ENCODE measurements around the gene NEMF. TPM values are rescaled to one million over a fixed set of nuclear protein-coding genes. Genes with fewer than 3 reads are reported as not detected.
A peak's percentile ranks its signal among the peaks of the same experiment; 100 is the strongest.

NEMF gene
- total and polyA plus RNA-seq, 3 experiments from 2014 or later = 48.9 to 71.9 (median 69.2) TPM

DNA sequence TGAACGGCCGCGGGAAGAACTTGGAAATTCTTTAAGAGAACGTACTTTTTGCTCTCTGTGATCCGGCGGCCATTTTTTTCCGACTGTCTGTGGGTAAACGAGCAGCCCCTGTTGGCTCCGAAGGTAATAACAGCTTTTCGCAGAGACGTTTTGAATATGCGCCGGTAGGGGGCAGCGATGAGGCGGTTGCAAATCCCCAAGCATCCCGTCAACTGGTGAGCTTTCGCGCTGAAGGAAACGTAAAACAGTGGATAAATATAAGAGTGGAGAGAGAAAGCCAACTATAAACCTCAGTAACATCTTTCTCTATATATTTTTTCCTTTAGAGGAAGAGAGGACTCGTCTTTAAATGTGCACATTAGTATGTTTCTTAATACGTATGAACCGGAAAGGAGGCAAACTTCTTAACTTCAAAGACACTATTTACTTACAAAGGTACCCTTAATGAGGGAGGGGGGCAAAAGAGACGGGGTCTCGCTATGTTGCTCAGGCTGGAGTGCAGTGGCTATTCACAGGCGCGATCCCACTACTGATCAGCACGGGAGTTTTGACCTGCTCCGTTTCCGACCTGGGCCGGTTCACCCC is 9.6 kb upstream of the NEMF start:
- H3K4me3 Mint-ChIP-seq = no peak overlapping the region
- ChIA-PET POLR2A (interaction anchor here (0.5 to 5.8 kb wide), 26 partner anchors 10 to 276 kb away, joined by 3 to 73 read pairs (median 8); partner anchors contain the start of genes ARF6, DNAAF2, KLHDC2 and MGAT2), CTCF (interaction anchor here (0.6 to 10.7 kb wide), 51 partner anchors 10 to 924 kb away, joined by 3 to 203 read pairs (median 5); partner anchors contain the start of genes ARF6, DNAAF2, LRR1 and MGAT2)
- peak; percentile 69 to 89 (median 85) for DNase-seq
- H3K9me3 Mint-ChIP-seq = peaks cover 0 to 4% (median 3%) of the 10 kb centered on the region in 5 donors
- H3K36me3 Mint-ChIP-seq = peaks cover 0 to 19% (median 0%) of the 10 kb centered on the region in 3 donors
- H3K27me3 Mint-ChIP-seq = peaks cover 0 to 13% of the 10 kb centered on the region in 2 donors
- H3K27ac Mint-ChIP-seq = no peak overlapping the region
- peak overlapping the region; percentile 94 for H3K4me3 ChIP-seq (ENCODE audit: low read length)
- peaks cover 10 to 13% (median 12%) of the 10 kb centered on the region in 3 donors for H3K4me1 Mint-ChIP-seq
- H3K4me1 ChIP-seq (ENCODE audit: insufficient read depth, low read length) = peaks cover 39% of the 10 kb centered on the region
- H3K9me3 ChIP-seq (ENCODE audit: low read length) = no peaks in the 10 kb centered on the region
- H3K36me3 ChIP-seq (ENCODE audit: insufficient read depth, low read length) = no peaks in the 10 kb centered on the region
- peak overlapping the region; percentile 95 for H3K27ac ChIP-seq (ENCODE audit: low read depth, low read length)
- H3K27me3 ChIP-seq (ENCODE audit: insufficient read depth, low read length, poor library complexity, severe bottlenecking) = no peaks in the 10 kb centered on the region

- Histone ChIP-seq H3K27me3 (ENCODE audit: insufficient read depth, low read length, poor library complexity, severe bottlenecking) (no peaks in the 10 kb centered on the region), H3K36me3 (ENCODE audit: insufficient read depth, low read length) (no peaks in the 10 kb centered on the region), H3K4me3 (ENCODE audit: low read length) (peak overlapping the region; percentile 94), H3K9me3 (ENCODE audit: low read length) (no peaks in the 10 kb centered on the region), H3K4me1 (ENCODE audit: insufficient read depth, low read length) (peaks cover 39% of the 10 kb centered on the region), H3K27ac (ENCODE audit: low read depth, low read length) (peak overlapping the region; percentile 95)
- peaks cover 0 to 4% (median 3%) of the 10 kb centered on the region in 5 donors for H3K9me3 Mint-ChIP-seq
- H3K36me3 Mint-ChIP-seq = peaks cover 0 to 19% (median 0%) of the 10 kb centered on the region in 3 donors
- peaks cover 0 to 13% of the 10 kb centered on the region in 2 donors for H3K27me3 Mint-ChIP-seq
- POLR2A ChIA-PET = interaction anchor here (0.5 to 5.8 kb wide), 20 partner anchors 10 to 255 kb away, joined by 3 to 73 read pairs (median 12); partner anchors contain the start of genes ARF6, DNAAF2, KLHDC2 and MGAT2
- H3K4me3 Mint-ChIP-seq = no peak overlapping the region
- no peak overlapping the region for H3K27ac Mint-ChIP-seq
- H3K4me1 Mint-ChIP-seq = peaks cover 10 to 13% (median 12%) of the 10 kb centered on the region in 3 donors
- CTCF ChIA-PET = interaction anchor here (0.6 to 10.7 kb wide), 39 partner anchors 11 to 924 kb away, joined by 3 to 203 read pairs (median 7); partner anchors contain the start of genes ARF6, DNAAF2, LRR1 and MGAT2
- DNase-seq = peak in 4 of 5 donors; percentile 31 to 73 (median 50)
These were observed 9.1 kb upstream of the NEMF start for GRCh38 chr14:49861699-49862088.

GRCh38 chr14:49860988-49861698 is 8.6 kb upstream of the NEMF start:
- no peak for DNase-seq
- POLR2A ChIA-PET = interaction anchor here (0.5 to 5.8 kb wide), 13 partner anchors 9 to 256 kb away, joined by 3 to 73 read pairs (median 16); partner anchors contain the start of genes DNAAF2, MGAT2, NEMF and RPL36AL
- Mint-ChIP-seq H3K27ac (peak overlapping the region in 1 of 8 donors; percentile 90), H3K4me3 (no peak overlapping the region), H3K36me3 (peaks cover 0 to 19% (median 0%) of the 10 kb centered on the region in 3 donors), H3K9me3 (peaks cover 0 to 4% (median 3%) of the 10 kb centered on the region in 5 donors), H3K4me1 (peaks cover 10 to 13% (median 12%) of the 10 kb centered on the region in 3 donors), H3K27me3 (peaks cover 0 to 13% of the 10 kb centered on the region in 2 donors)
- no peaks in the 10 kb centered on the region for H3K9me3 ChIP-seq (ENCODE audit: low read length)
- H3K4me1 ChIP-seq (ENCODE audit: insufficient read depth, low read length) = peaks cover 39% of the 10 kb centered on the region
- no peaks in the 10 kb centered on the region for H3K27me3 ChIP-seq (ENCODE audit: insufficient read depth, low read length, poor library complexity, severe bottlenecking)
- H3K36me3 ChIP-seq (ENCODE audit: insufficient read depth, low read length) = no peaks in the 10 kb centered on the region
- H3K27ac ChIP-seq (ENCODE audit: low read depth, low read length) = peak overlapping the region; percentile 95
- CTCF ChIA-PET = interaction anchor here (0.6 to 10.7 kb wide), 32 partner anchors 11 to 925 kb away, joined by 3 to 203 read pairs (median 8); partner anchors contain the start of genes ARF6, DNAAF2, MGAT2 and NEMF
- H3K4me3 ChIP-seq (ENCODE audit: low read length) = peak overlapping the region; percentile 94

GRCh38 chr14:49858383-49858782 is 5.8 kb upstream of the NEMF start:
- Histone ChIP-seq H3K27me3 (ENCODE audit: insufficient read depth, low read length, poor library complexity, severe bottlenecking) (no peaks in the 10 kb centered on the region), H3K4me3 (ENCODE audit: low read length) (no peak overlapping the region), H3K36me3 (ENCODE audit: insufficient read depth, low read length) (no peaks in the 10 kb centered on the region), H3K9me3 (ENCODE audit: low read length) (no peaks in the 10 kb centered on the region), H3K27ac (ENCODE audit: low read depth, low read length) (no peak overlapping the region), H3K4me1 (ENCODE audit: insufficient read depth, low read length) (peaks cover 15% of the 10 kb centered on the region)
- DNase-seq = no peak
- Mint-ChIP-seq H3K36me3 (peaks cover 0 to 19% (median 0%) of the 10 kb centered on the region in 3 donors), H3K4me3 (no peak overlapping the region), H3K27ac (no peak overlapping the region), H3K27me3 (peaks cover 0 to 13% of the 10 kb centered on the region in 2 donors), H3K9me3 (peaks cover 0 to 4% (median 3%) of the 10 kb centered on the region in 5 donors), H3K4me1 (peaks cover 14 to 20% (median 18%) of the 10 kb centered on the region in 3 donors)
- ChIA-PET CTCF (interaction anchor here (1.2 to 1.4 kb wide), 2 partner anchors 143 to 145 kb away, joined by 4 read pairs; no protein-coding TSS in a partner anchor), POLR2A (interaction anchor here (0.7 to 0.8 kb wide), 2 partner anchors 154 to 258 kb away, joined by 4 to 5 read pairs; no protein-coding TSS in a partner anchor)

DNA sequence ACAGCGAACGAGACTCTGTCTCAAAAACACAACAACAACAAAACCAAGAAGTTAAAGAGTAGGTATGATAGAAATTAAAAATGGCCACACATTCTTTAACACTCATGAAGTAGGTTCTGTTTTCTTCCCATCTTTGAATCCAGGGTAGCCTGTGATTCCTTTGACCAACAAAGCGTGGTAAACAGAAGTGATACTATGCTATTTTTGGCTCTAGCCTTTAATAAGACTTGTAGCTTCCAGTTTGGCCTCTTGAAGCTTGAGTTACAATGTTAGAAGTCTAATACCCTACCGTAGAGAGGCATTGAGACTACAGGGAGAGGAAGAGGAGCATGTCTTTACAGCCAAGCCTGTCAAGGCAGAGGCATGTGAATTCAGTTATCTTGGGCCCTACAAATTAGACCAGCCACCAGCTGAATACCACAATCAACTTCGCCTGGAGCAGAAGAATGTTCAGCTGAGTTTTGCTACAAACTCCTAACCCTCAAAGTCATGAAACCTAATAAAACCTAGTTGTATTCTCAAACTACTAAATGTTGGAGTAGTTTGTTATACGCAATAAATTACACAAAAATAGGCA is 4.9 kb upstream of the NEMF start:
- POLR2A ChIA-PET = no interaction called here
- Mint-ChIP-seq H3K27me3 (peaks cover 0 to 9% of the 10 kb centered on the region in 2 donors), H3K9me3 (peaks cover 0 to 2% (median 0%) of the 10 kb centered on the region in 5 donors), H3K4me1 (peaks cover 21 to 28% (median 25%) of the 10 kb centered on the region in 3 donors), H3K4me3 (peak overlapping the region in 1 of 7 donors; percentile 31), H3K27ac (peak overlapping the region in 1 of 8 donors; percentile 17), H3K36me3 (peaks cover 0 to 16% (median 0%) of the 10 kb centered on the region in 3 donors)
- CTCF ChIA-PET = interaction anchor here (0.7 to 1.6 kb wide), 4 partner anchors 144 to 245 kb away, joined by 3 to 4 read pairs (median 4); partner anchors contain the start of genes MGAT2 and RPL36AL
- no peak for DNase-seq
- no peaks in the 10 kb centered on the region for H3K36me3 ChIP-seq (ENCODE audit: insufficient read depth, low read length)
- H3K27ac ChIP-seq (ENCODE audit: low read depth, low read length) = no peak overlapping the region
- H3K4me3 ChIP-seq (ENCODE audit: low read length) = no peak overlapping the region
- H3K27me3 ChIP-seq (ENCODE audit: insufficient read depth, low read length, poor library complexity, severe bottlenecking) = no peaks in the 10 kb centered on the region
- H3K9me3 ChIP-seq (ENCODE audit: low read length) = no peaks in the 10 kb centered on the region
- H3K4me1 ChIP-seq (ENCODE audit: insufficient read depth, low read length) = peaks cover 12% of the 10 kb centered on the region

GRCh38 chr14:49853572-49854375 is 1.2 kb upstream of the NEMF start:
- POLR2A ChIA-PET = interaction anchor here (0.6 to 4.4 kb wide), 4 partner anchors 8 to 254 kb away, joined by 3 to 73 read pairs (median 14); partner anchors contain the start of gene ARF6
- H3K4me1 ChIP-seq (ENCODE audit: insufficient read depth, low read length) = peaks cover 27% of the 10 kb centered on the region
- DNase-seq = peak; percentile 45 to 79 (median 68)
- H3K4me3 ChIP-seq (ENCODE audit: low read length) = peak overlapping the region; percentile 93
- CTCF ChIA-PET = interaction anchor here (0.7 to 8.0 kb wide), 18 partner anchors 10 to 392 kb away, joined by 3 to 203 read pairs (median 4); partner anchors contain the start of gene VCPKMT
- H3K9me3 ChIP-seq (ENCODE audit: low read length) = no peaks in the 10 kb centered on the region
- peak overlapping the region; percentile 94 to 99 (median 96) for H3K4me3 Mint-ChIP-seq
- H3K4me1 Mint-ChIP-seq = peaks cover 39 to 50% (median 47%) of the 10 kb centered on the region in 3 donors
- no peaks in the 10 kb centered on the region for H3K27me3 ChIP-seq (ENCODE audit: insufficient read depth, low read length, poor library complexity, severe bottlenecking)
- peaks cover 20% of the 10 kb centered on the region for H3K36me3 ChIP-seq (ENCODE audit: insufficient read depth, low read length)
- no peaks in the 10 kb centered on the region for H3K27me3 Mint-ChIP-seq
- H3K27ac ChIP-seq (ENCODE audit: low read depth, low read length) = no peak overlapping the region
- H3K27ac Mint-ChIP-seq = peak overlapping the region; percentile 58 to 99 (median 96)
- H3K36me3 Mint-ChIP-seq = peaks cover 0 to 30% (median 5%) of the 10 kb centered on the region in 3 donors
- H3K9me3 Mint-ChIP-seq = no peaks in the 10 kb centered on the region
